22Rv1 (cell line): ENCODE data around the gene PNPLA7.
A peak's percentile ranks its signal among the peaks of the same experiment; 100 is the strongest.

Experiments
- H3K27ac ChIP-seq: fragments of 450-650 bp; 2 replicates; pipeline ENCODE4 v1.5.1; 2017
- ZFX ChIP-seq: fragments of 450-650 bp; IDR thresholded peaks from 2 replicates; pipeline ENCODE4 v1.6.1; 2017; ENCODE audit warnings: antibody characterized with exemption, borderline replicate concordance
- TF ChIP-seq, protein P1 (sequence below): fragments of 450-650 bp; IDR thresholded peaks from 2 replicates; pipeline ENCODE4 v1.5.1; 2017; ENCODE audit warnings: mild to moderate bottlenecking

PNPLA7 gene

DNA sequence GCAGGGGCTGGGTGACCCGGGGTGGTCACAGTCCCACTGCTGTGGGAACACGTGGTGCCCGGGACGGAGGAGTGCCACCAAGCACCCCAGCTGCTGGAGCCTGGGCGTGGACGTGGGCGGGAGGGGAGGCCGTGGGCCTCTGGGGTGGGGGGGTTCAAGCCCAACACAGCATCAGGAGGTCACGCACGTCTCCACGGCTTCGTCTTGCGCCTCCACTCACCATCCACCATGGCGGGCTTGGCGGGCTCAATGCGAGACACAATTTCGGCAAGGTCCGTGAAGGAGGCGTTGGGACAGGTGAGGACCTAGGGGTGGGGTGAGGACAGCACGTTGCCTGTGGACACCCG lies 88.9 kb downstream of the PNPLA7 start:
- no peak overlapping the region for H3K27ac ChIP-seq
- TF ChIP-seq, protein P1, sequence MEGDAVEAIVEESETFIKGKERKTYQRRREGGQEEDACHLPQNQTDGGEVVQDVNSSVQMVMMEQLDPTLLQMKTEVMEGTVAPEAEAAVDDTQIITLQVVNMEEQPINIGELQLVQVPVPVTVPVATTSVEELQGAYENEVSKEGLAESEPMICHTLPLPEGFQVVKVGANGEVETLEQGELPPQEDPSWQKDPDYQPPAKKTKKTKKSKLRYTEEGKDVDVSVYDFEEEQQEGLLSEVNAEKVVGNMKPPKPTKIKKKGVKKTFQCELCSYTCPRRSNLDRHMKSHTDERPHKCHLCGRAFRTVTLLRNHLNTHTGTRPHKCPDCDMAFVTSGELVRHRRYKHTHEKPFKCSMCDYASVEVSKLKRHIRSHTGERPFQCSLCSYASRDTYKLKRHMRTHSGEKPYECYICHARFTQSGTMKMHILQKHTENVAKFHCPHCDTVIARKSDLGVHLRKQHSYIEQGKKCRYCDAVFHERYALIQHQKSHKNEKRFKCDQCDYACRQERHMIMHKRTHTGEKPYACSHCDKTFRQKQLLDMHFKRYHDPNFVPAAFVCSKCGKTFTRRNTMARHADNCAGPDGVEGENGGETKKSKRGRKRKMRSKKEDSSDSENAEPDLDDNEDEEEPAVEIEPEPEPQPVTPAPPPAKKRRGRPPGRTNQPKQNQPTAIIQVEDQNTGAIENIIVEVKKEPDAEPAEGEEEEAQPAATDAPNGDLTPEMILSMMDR = no peak
- TF ChIP-seq ZFX = no peak

GRCh38 chr9:137460363-137461315 lies 89.6 kb downstream of the PNPLA7 start:
- no peak overlapping the region for H3K27ac ChIP-seq
- TF ChIP-seq, protein P1 = no peak
- no peak for TF ChIP-seq ZFX

DNA sequence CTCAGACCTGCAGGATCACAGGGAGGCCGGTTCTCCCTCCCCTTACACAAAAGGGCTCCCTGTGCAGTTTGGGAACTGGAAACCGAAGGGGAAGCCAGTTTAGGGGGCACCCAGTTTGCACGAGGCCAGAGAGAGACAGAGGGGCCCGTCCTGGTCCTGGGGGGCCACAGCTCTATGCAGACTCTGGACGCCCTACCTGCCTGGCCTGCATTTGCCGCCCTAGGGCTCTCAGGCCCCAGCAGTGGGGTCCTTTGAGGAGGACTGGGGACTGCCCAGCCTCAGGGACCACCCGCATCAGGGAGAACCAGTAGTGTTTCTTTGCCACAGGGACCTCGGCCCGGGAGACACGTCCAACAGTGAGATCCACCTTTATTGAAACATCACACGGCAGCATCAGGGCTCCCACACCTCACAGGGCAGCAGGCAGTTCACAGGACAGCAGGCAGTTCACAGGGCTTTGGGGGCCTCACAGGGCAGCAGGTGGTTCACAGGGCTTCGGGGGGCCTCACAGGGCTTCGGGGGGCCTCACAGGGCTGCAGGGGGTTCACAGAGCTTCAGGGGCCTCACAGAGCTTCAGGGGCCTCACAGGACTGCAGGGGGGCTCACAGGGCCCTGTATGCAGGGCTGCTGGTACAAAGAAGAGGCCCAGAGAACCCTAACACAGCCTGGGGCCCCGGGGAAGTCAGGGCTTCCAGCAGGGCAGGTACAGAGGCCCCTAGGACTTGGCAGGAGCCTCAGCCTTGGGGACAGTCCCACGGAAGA lies 90.4 kb downstream of the PNPLA7 start:
- H3K27ac ChIP-seq = peak overlapping the region; percentile 56; the same call in 1 of the 2 replicates
- TF ChIP-seq, protein P1 = no peak
- TF ChIP-seq ZFX = no peak

DNA sequence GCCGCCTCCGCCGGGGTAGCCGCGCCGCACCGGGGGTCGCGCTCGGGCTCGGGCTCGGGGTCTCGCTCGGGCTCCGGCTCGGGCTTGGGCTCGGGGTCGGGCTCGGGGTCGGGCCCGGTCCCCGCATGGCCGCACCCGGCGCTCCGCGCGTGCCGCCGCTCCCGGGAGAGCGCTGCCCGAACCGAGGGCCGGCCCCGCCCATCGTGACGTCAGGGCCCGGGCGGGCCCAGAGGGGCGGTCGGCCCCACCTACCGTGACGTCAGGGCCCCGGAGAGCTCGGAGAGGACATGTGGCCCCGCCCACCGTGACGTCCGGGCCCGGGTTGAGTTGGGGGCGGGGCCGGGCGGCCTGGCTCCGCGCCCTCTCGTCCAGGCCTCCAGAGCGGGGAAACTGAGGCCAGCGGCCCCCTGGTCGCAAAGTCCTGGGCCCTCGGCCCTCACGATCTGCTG lies 91.0 kb downstream of the PNPLA7 start, which contains the start of gene NSMF:
Gene NSMF, minus strand, starts transcription at position 183 of the 449 bp plus-strand sequence. CDS start 232 bp downstream, outside the sequence.
- TF ChIP-seq, protein P1 = no peak
- TF ChIP-seq ZFX = no peak
- peak within 1 kb of the TSS; percentile 56 for H3K27ac ChIP-seq

GRCh38 chr9:137458194-137459151 lies 91.7 kb downstream of the PNPLA7 start:
- no peak for TF ChIP-seq ZFX
- TF ChIP-seq, protein P1 = no peak
- peak overlapping the region; percentile 56 for H3K27ac ChIP-seq

DNA sequence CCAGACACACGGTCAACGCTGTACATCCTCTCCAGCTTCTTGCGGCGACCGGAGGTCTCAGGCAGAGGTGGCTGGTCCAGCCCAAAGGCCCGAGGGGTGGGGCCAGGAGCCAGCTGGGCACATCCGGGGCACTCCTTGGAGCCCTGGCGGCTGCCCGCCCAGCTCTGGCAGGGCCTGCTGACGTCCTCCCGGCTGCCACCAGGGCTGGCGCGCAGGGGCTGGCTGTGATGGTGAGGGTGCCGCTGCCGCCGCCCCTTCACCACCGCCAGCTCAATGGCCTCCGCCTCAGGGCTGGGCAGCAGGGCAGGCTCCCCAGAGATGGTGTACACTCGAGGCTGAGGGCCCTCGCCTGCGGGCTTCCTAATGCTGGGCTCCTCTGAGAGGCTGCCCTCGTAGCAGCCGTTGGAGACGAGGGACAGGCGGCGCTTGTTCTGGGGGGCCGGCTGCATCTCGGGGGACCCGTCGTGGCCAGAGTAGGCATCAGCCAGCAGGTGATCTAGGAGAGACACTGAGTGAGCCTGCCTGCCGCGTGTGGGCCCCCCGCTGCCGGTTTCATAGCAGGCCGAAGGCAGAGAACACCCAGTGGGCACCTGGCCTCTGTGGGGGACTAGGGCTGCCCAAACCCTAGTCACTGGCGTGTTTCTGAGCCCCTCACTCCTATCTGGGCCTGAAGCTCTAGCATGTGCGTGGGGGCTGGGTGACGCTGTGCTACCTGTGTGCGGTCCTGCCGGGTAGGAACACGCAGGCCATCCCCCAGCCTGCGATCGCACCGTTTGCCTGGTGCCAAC lies 92.6 kb downstream of the PNPLA7 start:
- TF ChIP-seq, protein P1 = no peak
- no peak for TF ChIP-seq ZFX
- H3K27ac ChIP-seq = no peak overlapping the region; the same call in 1 of the 2 replicates
